A549 (cell line): ENCODE results near the gene NUP58. TPM values are rescaled to one million over a fixed set of nuclear protein-coding genes. Genes with fewer than 3 reads are reported as not detected.

ENCODE experiments used
- ATAC-seq, 2 experiments: fragments of 200-7000 bp in 1 of 2; fragments of >200 bp in 1 of 2; cut with Nextera tagmentation in 1 of 2; cut with Tn5 transposase in 1 of 2; 3 replicates each; pipeline versions ENCODE4 v1.8.0 to v1.9.1; 2018 to 2020; ENCODE audit warnings: mild to moderate bottlenecking in 1 of 2, moderate library complexity in 1 of 2
- CTCF ChIA-PET: fragments of 300-600 bp; sonication (Branson Sonifier 250); formaldehyde crosslinking; extraction: SDS; loops from one replicate; lab custom pipeline; 2021; ENCODE audit warnings: antibody characterized with exemption, inconsistent platforms; lab: Yijun Ruan, JAX
- POLR2A ChIA-PET: fragments of 350-600 bp; formaldehyde crosslinking; extraction: SDS; loops from one replicate; lab custom pipeline; 2021; ENCODE audit warnings: antibody characterized with exemption, inconsistent platforms; lab: Yijun Ruan, JAX
- DNase-seq, 2 experiments: peaks; one replicate each; pipeline versions ENCODE4 v3.0.0 to v3.0.0-alpha.2; 2011 to 2016; ENCODE audit warnings: low read depth in 1 of 2, low spot score in 1 of 2
- FAIRE-seq: peaks from 2 replicates; lab custom pipeline; 2011; peaks lifted over from hg19 to GRCh38; lab: Jason Lieb, UNC
- H3K27ac ChIP-seq, 2 experiments: fragments of >200 bp; sonication (Bioruptor Twin); formaldehyde crosslinking; 3 replicates each; pipeline ENCODE4 v1.5.1; 2016 to 2017
- H3K4me1 ChIP-seq: fragments of >200 bp; sonication (Bioruptor Twin); formaldehyde crosslinking; 3 replicates; pipeline ENCODE4 v1.6.1; 2016
- H3K4me2 ChIP-seq: fragments of >200 bp; sonication (Bioruptor Twin); formaldehyde crosslinking; 3 replicates; pipeline ENCODE4 v1.6.1; 2016
- H3K4me3 ChIP-seq: fragments of >200 bp; sonication (Bioruptor Twin); formaldehyde crosslinking; 3 replicates; pipeline ENCODE4 v1.5.1; 2016
- H3K9me3 ChIP-seq: fragments of >200 bp; sonication (Bioruptor Twin); formaldehyde crosslinking; 3 replicates; pipeline ENCODE4 v1.6.1; 2016
- EHF ChIP-seq: fragments of 250-450 bp; sonication (Bioruptor Pico); IDR thresholded peaks from 2 replicates; pipeline ENCODE4 v1.5.0; 2020; ENCODE audit warnings: mild to moderate bottlenecking
- EHMT2 ChIP-seq: fragments of 200-600 bp; sonication (generic); IDR thresholded peaks from 2 replicates; pipeline ENCODE4 v1.6.1; 2016; ENCODE audit warnings: antibody characterized with exemption, low read depth, mild to moderate bottlenecking, moderate library complexity
- EP300 ChIP-seq, 2 experiments: fragments of >200 bp; sonication (Bioruptor Twin); formaldehyde crosslinking; IDR thresholded peaks; 2 replicates in 1 of 2; 3 replicates in 1 of 2; pipeline ENCODE4 v1.6.1; 2016 to 2017
- FOSB ChIP-seq: fragments of 250-450 bp; sonication (Bioruptor Pico); IDR thresholded peaks from 2 replicates; pipeline ENCODE4 v1.5.0; 2020; ENCODE audit warnings: mild to moderate bottlenecking, moderate library complexity
- FOXS1 ChIP-seq: fragments of 250-450 bp; sonication (Bioruptor Pico); IDR thresholded peaks from 2 replicates; pipeline ENCODE4 v1.5.0; 2020; ENCODE audit warnings: mild to moderate bottlenecking, moderate library complexity
- GATA3 ChIP-seq: IDR thresholded peaks from 2 replicates; pipeline ENCODE4 v1.6.1; 2012; ENCODE audit warnings: borderline replicate concordance
- KDM5A ChIP-seq: fragments of 200-600 bp; sonication (generic); IDR thresholded peaks from 2 replicates; pipeline ENCODE4 v1.6.1; 2016; ENCODE audit warnings: antibody characterized with exemption, mild to moderate bottlenecking
- MAZ ChIP-seq: fragments of 150-350 bp; IDR thresholded peaks from 2 replicates; pipeline ENCODE4 v1.6.1; 2014; ENCODE audit warnings: antibody characterized with exemption, low read depth, low read length, borderline replicate concordance
- NR3C1 ChIP-seq: fragments of >200 bp; sonication (Bioruptor Twin); formaldehyde crosslinking; IDR thresholded peaks from 3 replicates; pipeline ENCODE4 v1.6.1; 2017
- PHF8 ChIP-seq: fragments of 200-600 bp; sonication (generic); IDR thresholded peaks from 2 replicates; pipeline ENCODE4 v1.6.1; 2016; ENCODE audit warnings: low read depth, mild to moderate bottlenecking, antibody characterized with exemption, moderate library complexity, borderline replicate concordance
- POLR2A ChIP-seq: IDR thresholded peaks from 2 replicates; pipeline ENCODE4 v1.6.1; 2012; ENCODE audit warnings: mild to moderate bottlenecking, low read length
- RCOR1 ChIP-seq: fragments of 150-350 bp; IDR thresholded peaks from 2 replicates; pipeline ENCODE4 v1.6.1; 2014; ENCODE audit warnings: antibody characterized with exemption, low read length, low read depth
- TFCP2L1 ChIP-seq: fragments of 250-450 bp; sonication (Bioruptor Pico); IDR thresholded peaks from 2 replicates; pipeline ENCODE4 v1.5.0; 2021; ENCODE audit warnings: mild to moderate bottlenecking
- TP53 ChIP-seq: fragments of 250-450 bp; sonication (Bioruptor Pico); IDR thresholded peaks from 2 replicates; pipeline ENCODE4 v1.5.0; 2021; ENCODE audit warnings: mild to moderate bottlenecking, moderate library complexity
- ZC3H11A ChIP-seq: fragments of 450-650 bp; IDR thresholded peaks from 2 replicates; pipeline ENCODE4 v1.6.1; 2014; ENCODE audit warnings: antibody characterized with exemption, mild to moderate bottlenecking
- ZFP36 ChIP-seq: fragments of 450-650 bp; IDR thresholded peaks from 2 replicates; pipeline ENCODE4 v1.6.1; 2014; ENCODE audit warnings: borderline replicate concordance; ENCODE audit not compliant: partially characterized antibody
- ZNF302 ChIP-seq: fragments of 250-450 bp; sonication (Bioruptor Pico); IDR thresholded peaks from 2 replicates; pipeline ENCODE4 v1.9.0; 2021; ENCODE audit warnings: inconsistent platforms, mild to moderate bottlenecking, moderate library complexity
- ZSCAN20 ChIP-seq: fragments of 250-450 bp; sonication (Bioruptor Pico); IDR thresholded peaks from 2 replicates; pipeline ENCODE4 v1.8.0; 2022; ENCODE audit warnings: mild to moderate bottlenecking, moderate library complexity
- WGBS: methylation state at CpG from one replicate; pipeline ENCODE4 v1.1.6; 2017; ENCODE audit errors: missing lambda C conversion rate; 5-methylcytosine and 5-hydroxymethylcytosine counted together
- polyA plus RNA-seq, 4 experiments: library from polyadenylated mRNA; depleted of rRNA in 3 of 4; stranded (reverse); fragments of >200 nt; fragmentation: RNase III in 1 of 4; extraction: RNeasy Plus Mini Kit Qiagen cat#74134 plus additional on column Dnase treatment in 1 of 4; gene quantifications; 2 replicates in 3 of 4; 3 replicates in 1 of 4; pipeline ENCODE4 v1.2.3, GENCODE V29; 2011 to 2017
- TF ChIP-seq, protein P1 (sequence below): fragments of 150-350 bp; IDR thresholded peaks from 2 replicates; pipeline ENCODE4 v1.6.1; 2014; ENCODE audit warnings: low read depth, mild to moderate bottlenecking, low read length
- TF ChIP-seq, protein P2 (sequence below): fragments of 200-600 bp; sonication (generic); IDR thresholded peaks from 2 replicates; pipeline ENCODE4 v1.6.1; 2016; ENCODE audit warnings: antibody characterized with exemption, mild to moderate bottlenecking, moderate library complexity
- TF ChIP-seq, protein P3 (sequence below): fragments of 250-450 bp; sonication (Bioruptor Pico); IDR thresholded peaks from 2 replicates; pipeline ENCODE4 v1.5.0; 2021; ENCODE audit warnings: mild to moderate bottlenecking, moderate library complexity, borderline replicate concordance
- TF ChIP-seq, protein P4 (sequence below): fragments of >200 bp; sonication (Bioruptor Twin); formaldehyde crosslinking; IDR thresholded peaks from 3 replicates; pipeline ENCODE4 v1.6.1; 2016
- TF ChIP-seq, protein P5 (sequence below): fragments of >200 bp; sonication (Bioruptor Twin); formaldehyde crosslinking; IDR thresholded peaks from 2 replicates; pipeline ENCODE4 v1.6.1; 2016
- TF ChIP-seq, protein P6 (sequence below): IDR thresholded peaks from 2 replicates; pipeline ENCODE4 v1.6.1; 2012

NUP58 gene
- polyA plus RNA-seq, 2 of the 4 experiments (the other 2 are of a cell fraction) = 19.6 to 55.6 TPM

DNA sequence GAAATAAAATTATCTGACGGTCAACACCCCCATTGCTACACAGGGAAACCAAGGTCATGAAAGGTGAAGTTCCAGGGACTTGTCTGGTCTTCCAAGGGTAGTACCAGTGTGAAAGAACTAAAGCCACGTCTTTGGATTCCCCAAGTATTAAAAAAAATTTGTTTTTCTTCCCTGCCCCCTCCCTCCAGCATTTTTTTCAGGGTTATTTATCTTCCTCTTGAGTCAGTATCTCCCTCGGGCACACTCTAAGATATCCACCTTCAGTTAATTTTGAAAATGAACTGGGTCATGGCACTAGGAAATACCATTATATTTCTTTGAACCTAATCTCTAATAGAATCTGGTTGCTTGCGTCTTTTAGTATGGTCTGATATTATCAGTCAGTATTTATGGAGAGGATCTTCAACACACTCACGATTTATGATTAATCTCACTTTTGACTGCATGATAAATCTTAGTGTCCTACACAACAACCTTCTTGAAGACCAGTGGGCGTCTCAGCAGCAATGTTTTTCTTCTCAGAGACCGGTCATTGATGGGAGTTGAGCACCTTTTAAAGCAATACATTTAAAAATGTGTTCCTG is 79.4 kb downstream of the NUP58 start:
- no peak for FAIRE-seq
- TF ChIP-seq, protein P1, sequence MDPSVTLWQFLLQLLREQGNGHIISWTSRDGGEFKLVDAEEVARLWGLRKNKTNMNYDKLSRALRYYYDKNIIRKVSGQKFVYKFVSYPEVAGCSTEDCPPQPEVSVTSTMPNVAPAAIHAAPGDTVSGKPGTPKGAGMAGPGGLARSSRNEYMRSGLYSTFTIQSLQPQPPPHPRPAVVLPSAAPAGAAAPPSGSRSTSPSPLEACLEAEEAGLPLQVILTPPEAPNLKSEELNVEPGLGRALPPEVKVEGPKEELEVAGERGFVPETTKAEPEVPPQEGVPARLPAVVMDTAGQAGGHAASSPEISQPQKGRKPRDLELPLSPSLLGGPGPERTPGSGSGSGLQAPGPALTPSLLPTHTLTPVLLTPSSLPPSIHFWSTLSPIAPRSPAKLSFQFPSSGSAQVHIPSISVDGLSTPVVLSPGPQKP = no peak
- TF ChIP-seq KDM5A (no peak), ZNF302 (CRISPR knock-in tag) (no peak), FOSB (CRISPR knock-in tag) (no peak), EHMT2 (no peak), TP53 (CRISPR knock-in tag) (no peak), NR3C1 (no peak), ZC3H11A (no peak), MAZ (no peak), ZSCAN20 (no peak)
- TF ChIP-seq, protein P2, sequence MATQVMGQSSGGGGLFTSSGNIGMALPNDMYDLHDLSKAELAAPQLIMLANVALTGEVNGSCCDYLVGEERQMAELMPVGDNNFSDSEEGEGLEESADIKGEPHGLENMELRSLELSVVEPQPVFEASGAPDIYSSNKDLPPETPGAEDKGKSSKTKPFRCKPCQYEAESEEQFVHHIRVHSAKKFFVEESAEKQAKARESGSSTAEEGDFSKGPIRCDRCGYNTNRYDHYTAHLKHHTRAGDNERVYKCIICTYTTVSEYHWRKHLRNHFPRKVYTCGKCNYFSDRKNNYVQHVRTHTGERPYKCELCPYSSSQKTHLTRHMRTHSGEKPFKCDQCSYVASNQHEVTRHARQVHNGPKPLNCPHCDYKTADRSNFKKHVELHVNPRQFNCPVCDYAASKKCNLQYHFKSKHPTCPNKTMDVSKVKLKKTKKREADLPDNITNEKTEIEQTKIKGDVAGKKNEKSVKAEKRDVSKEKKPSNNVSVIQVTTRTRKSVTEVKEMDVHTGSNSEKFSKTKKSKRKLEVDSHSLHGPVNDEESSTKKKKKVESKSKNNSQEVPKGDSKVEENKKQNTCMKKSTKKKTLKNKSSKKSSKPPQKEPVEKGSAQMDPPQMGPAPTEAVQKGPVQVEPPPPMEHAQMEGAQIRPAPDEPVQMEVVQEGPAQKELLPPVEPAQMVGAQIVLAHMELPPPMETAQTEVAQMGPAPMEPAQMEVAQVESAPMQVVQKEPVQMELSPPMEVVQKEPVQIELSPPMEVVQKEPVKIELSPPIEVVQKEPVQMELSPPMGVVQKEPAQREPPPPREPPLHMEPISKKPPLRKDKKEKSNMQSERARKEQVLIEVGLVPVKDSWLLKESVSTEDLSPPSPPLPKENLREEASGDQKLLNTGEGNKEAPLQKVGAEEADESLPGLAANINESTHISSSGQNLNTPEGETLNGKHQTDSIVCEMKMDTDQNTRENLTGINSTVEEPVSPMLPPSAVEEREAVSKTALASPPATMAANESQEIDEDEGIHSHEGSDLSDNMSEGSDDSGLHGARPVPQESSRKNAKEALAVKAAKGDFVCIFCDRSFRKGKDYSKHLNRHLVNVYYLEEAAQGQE = no peak
- TF ChIP-seq, protein P3, sequence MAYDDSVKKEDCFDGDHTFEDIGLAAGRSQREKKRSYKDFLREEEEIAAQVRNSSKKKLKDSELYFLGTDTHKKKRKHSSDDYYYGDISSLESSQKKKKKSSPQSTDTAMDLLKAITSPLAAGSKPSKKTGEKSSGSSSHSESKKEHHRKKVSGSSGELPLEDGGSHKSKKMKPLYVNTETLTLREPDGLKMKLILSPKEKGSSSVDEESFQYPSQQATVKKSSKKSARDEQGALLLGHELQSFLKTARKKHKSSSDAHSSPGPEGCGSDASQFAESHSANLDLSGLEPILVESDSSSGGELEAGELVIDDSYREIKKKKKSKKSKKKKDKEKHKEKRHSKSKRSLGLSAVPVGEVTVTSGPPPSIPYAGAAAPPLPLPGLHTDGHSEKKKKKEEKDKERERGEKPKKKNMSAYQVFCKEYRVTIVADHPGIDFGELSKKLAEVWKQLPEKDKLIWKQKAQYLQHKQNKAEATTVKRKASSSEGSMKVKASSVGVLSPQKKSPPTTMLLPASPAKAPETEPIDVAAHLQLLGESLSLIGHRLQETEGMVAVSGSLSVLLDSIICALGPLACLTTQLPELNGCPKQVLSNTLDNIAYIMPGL (CRISPR knock-in tag) = no peak
- TF ChIP-seq, protein P4, sequence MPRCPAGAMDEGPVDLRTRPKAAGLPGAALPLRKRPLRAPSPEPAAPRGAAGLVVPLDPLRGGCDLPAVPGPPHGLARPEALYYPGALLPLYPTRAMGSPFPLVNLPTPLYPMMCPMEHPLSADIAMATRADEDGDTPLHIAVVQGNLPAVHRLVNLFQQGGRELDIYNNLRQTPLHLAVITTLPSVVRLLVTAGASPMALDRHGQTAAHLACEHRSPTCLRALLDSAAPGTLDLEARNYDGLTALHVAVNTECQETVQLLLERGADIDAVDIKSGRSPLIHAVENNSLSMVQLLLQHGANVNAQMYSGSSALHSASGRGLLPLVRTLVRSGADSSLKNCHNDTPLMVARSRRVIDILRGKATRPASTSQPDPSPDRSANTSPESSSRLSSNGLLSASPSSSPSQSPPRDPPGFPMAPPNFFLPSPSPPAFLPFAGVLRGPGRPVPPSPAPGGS = no peak
- TF ChIP-seq, protein P5, sequence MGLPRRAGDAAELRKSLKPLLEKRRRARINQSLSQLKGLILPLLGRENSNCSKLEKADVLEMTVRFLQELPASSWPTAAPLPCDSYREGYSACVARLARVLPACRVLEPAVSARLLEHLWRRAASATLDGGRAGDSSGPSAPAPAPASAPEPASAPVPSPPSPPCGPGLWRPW = no peak
- H3K4me3 ChIP-seq = no peak overlapping the region
- no peak overlapping the region for H3K4me2 ChIP-seq
- H3K27ac ChIP-seq = no peak overlapping the region
- ChIA-PET POLR2A (no interaction called here), CTCF (no interaction called here)
- ATAC-seq = no peak
- no peak for DNase-seq
- H3K4me1 ChIP-seq = no peaks in the 10 kb centered on the region
- WGBS = 44% methylated on average over 7 of the region's 7 CpGs
- no peaks in the 10 kb centered on the region for H3K9me3 ChIP-seq

DNA sequence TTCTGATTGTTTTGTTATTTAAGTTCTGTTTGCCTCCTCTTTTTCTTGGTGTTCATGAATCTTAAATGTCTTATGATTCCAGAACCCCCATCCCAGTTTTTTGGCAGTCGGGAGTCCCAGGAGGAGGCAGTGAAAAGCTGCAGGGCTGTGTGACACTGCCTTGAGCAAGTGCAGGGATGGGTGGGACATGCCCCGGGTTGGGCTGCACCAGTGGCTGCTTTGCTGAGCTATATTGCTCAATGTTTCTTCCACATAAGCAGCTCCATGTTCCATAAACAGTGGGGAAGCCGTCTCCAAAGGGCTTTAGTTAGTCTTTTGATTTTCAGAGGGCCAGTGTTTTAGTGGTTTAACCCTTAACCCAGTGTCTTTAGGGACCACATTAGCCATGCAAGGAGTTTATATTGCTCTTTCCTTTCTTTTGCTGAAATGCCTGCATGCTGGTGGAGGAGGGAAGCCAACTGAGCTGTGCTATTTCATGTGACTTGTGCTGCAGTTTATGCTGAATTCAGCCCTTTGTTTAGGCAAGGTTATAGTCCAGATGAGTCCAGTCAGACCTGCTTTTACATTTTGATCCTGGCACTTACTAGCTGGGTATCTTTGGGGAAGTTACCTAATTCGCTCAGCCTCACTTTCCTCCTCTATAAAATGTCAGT is 83.5 kb downstream of the NUP58 start:
- no peak overlapping the region for H3K27ac ChIP-seq
- H3K4me1 ChIP-seq = no peaks in the 10 kb centered on the region
- H3K4me3 ChIP-seq = no peak overlapping the region
- ChIA-PET POLR2A (no interaction called here), CTCF (interaction anchor here (1.2 to 2.5 kb wide), 2 partner anchors 10 to 12 kb away, joined by 4 to 11 read pairs; no protein-coding TSS in a partner anchor)
- ATAC-seq (no peak), DNase-seq (no peak), FAIRE-seq (no peak)
- H3K9me3 ChIP-seq = no peaks in the 10 kb centered on the region
- WGBS = 1% methylated on average over 4 of the region's 4 CpGs
- TF ChIP-seq PHF8 = no peak
- no peak for TF ChIP-seq RCOR1
- no peak for TF ChIP-seq TFCP2L1 (CRISPR knock-in tag)
- TF ChIP-seq GATA3 = no peak
- no peak for TF ChIP-seq TP53 (CRISPR knock-in tag)
- TF ChIP-seq POLR2A = no peak
- no peak for TF ChIP-seq FOSB (CRISPR knock-in tag)
- no peak for TF ChIP-seq ZFP36
- TF ChIP-seq MAZ = no peak
- TF ChIP-seq ZC3H11A = no peak
- TF ChIP-seq, protein P6, sequence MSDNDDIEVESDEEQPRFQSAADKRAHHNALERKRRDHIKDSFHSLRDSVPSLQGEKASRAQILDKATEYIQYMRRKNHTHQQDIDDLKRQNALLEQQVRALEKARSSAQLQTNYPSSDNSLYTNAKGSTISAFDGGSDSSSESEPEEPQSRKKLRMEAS = no peak
- no peak for TF ChIP-seq FOXS1 (CRISPR knock-in tag)
- TF ChIP-seq EP300 (IDR thresholded peaks at IDR 0.05) = no peak
- TF ChIP-seq EHF (CRISPR knock-in tag) = no peak
- TF ChIP-seq, protein P2 = no peak
- H3K4me2 ChIP-seq = no peak overlapping the region
